ENCODE results near the gene ELMO1. TPM values are rescaled to one million over a fixed set of nuclear protein-coding genes. Genes with fewer than 3 reads are reported as not detected.

Gene ELMO1
- total RNA-seq, 1 donor from 2014 or later, result 53.8 TPM

DNA sequence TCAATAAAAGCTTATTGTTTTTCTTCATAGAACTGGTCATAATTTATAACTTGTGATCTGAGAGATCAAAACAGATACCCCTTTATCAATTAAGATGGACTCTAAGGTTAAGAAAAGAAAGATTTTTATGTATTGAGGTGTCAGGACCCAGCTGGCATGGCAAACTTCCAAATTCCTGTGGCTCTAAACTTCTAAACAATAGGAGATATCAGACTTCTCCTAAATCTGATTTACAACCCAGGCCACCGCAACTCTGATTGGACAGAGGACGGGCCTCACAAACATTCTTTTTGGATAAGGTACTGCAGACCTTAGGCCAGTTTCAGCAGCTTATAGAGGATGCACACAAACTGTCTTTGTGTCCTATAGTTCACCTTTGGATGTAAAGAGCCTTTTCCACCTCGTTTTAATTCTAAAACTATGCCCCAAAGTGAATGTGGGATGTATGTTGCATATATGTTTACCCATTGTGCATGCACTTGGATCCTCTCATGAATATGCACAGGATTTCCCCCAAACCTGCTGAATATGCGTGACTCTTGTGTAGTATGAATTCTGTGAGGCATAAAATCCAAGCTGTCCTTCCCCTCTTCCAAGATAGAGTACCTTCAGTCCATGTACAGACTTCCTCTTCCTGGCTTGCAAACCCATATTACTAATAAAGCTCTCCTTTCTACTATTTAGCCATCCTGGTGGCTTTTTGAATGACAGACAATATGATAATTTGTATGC lies 69.0 kb downstream of the ELMO1 start:
- DNase-seq (no peak), ATAC-seq (no peak)
- H3K4me3 ChIP-seq, result no peak overlapping the region
- no peaks in the 10 kb centered on the region for H3K9me3 ChIP-seq
- no peaks in the 10 kb centered on the region for H3K4me1 ChIP-seq
- no peak overlapping the region for H3K27ac ChIP-seq
- no peaks in the 10 kb centered on the region for H3K27me3 ChIP-seq
- TF ChIP-seq, protein P1, sequence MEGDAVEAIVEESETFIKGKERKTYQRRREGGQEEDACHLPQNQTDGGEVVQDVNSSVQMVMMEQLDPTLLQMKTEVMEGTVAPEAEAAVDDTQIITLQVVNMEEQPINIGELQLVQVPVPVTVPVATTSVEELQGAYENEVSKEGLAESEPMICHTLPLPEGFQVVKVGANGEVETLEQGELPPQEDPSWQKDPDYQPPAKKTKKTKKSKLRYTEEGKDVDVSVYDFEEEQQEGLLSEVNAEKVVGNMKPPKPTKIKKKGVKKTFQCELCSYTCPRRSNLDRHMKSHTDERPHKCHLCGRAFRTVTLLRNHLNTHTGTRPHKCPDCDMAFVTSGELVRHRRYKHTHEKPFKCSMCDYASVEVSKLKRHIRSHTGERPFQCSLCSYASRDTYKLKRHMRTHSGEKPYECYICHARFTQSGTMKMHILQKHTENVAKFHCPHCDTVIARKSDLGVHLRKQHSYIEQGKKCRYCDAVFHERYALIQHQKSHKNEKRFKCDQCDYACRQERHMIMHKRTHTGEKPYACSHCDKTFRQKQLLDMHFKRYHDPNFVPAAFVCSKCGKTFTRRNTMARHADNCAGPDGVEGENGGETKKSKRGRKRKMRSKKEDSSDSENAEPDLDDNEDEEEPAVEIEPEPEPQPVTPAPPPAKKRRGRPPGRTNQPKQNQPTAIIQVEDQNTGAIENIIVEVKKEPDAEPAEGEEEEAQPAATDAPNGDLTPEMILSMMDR (IDR thresholded peaks at IDR 0.05), result no peak
- intact Hi-C loops (cut with DNase I), result no loop called here
- H3K36me3 ChIP-seq, result no peaks in the 10 kb centered on the region

DNA sequence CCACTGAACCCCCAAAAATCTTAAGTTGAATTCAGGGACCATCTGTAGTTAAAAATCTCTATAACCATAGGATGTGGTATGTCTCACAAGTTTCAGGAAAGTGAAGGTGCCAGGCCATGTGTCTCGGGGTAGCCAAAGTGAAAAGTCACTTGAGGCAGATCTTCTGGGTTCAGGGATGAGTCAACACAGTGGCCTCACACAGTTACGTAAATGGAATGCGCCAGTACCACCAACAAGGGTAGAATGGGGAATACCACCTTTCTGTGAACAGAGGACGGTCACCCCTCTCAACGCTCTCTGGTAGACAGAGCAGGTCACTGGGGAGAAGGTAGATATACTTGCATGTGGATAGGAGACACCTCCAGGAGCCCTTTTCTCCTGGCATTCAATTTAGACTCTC lies 71.4 kb downstream of the ELMO1 start:
- H3K27me3 ChIP-seq, result no peaks in the 10 kb centered on the region
- no peak overlapping the region for H3K4me3 ChIP-seq
- TF ChIP-seq, protein P1 (IDR thresholded peaks at IDR 0.05), result no peak
- intact Hi-C loops (cut with DNase I), result no loop called here
- no peak for DNase-seq
- no peak overlapping the region for H3K27ac ChIP-seq
- ATAC-seq, result no peak
- no peaks in the 10 kb centered on the region for H3K4me1 ChIP-seq
- no peaks in the 10 kb centered on the region for H3K9me3 ChIP-seq
- H3K36me3 ChIP-seq, result no peaks in the 10 kb centered on the region

- DNase-seq (no peak), ATAC-seq (no peak)
- intact Hi-C loops (cut with DNase I), result no loop called here
- Histone ChIP-seq H3K9me3 (no peaks in the 10 kb centered on the region), H3K4me1 (no peaks in the 10 kb centered on the region), H3K4me3 (no peak overlapping the region), H3K27ac (no peak overlapping the region), H3K27me3 (no peaks in the 10 kb centered on the region), H3K36me3 (no peaks in the 10 kb centered on the region)
- TF ChIP-seq, protein P1 (IDR thresholded peaks at IDR 0.05), result no peak
Observed at GRCh38 chr7:37376386-37376785, 72.3 kb downstream of the ELMO1 start.

- ATAC-seq, result no peak
- Histone ChIP-seq H3K4me3 (no peak overlapping the region), H3K27ac (no peak overlapping the region), H3K27me3 (no peaks in the 10 kb centered on the region), H3K9me3 (no peaks in the 10 kb centered on the region), H3K36me3 (no peaks in the 10 kb centered on the region), H3K4me1 (no peaks in the 10 kb centered on the region)
- no peak for DNase-seq
- TF ChIP-seq, protein P1 (IDR thresholded peaks at IDR 0.05), result no peak
- intact Hi-C loops (cut with DNase I), result no loop called here
Observed at GRCh38 chr7:37372750-37373149, 75.9 kb downstream of the ELMO1 start.

DNA sequence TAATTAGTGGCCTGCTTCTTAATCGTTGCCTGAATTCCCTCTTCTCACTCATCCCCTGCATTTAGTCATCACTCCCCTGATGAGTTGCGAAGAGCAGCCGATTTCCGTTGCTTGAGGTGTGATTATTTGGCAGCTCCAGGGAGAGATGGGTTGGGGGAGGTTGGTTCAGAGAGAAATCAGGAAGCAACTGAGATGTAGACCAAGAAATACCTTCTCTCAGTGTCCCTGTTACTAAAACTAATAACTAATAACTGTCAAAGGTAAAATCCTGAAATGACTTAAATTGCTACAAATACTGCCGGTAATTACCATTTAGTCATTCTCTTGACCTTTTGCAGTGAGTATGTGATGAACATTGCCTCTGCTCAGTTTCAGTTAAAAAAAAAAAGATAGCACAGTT lies 76.9 kb downstream of the ELMO1 start:
- intact Hi-C loops (cut with DNase I), result no loop called here
- Histone ChIP-seq H3K36me3 (no peaks in the 10 kb centered on the region), H3K9me3 (no peaks in the 10 kb centered on the region), H3K27me3 (no peaks in the 10 kb centered on the region), H3K4me3 (no peak overlapping the region), H3K27ac (no peak overlapping the region), H3K4me1 (peaks cover 3% of the 10 kb centered on the region)
- ATAC-seq, result no peak
- TF ChIP-seq, protein P1 (IDR thresholded peaks at IDR 0.05), result no peak
- DNase-seq, result no peak

DNA sequence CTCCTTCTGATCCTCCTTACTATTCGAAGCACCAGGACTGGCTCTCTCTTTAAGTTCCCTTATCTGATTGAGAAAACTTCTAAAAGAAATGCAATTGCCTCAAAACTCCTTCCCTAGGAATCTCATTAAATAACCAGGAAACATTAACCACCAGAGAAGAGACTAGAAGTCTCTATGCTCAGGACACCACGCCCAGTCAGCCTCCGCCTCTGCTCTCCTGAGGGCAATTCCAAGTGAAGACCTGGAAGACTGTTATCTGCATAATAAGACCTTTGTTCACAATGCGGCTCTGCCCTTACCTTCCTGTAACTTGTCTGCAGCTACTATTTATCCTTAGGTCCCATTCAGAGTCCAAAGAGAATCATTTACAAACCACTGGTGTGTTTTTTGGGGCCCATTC lies 78.8 kb downstream of the ELMO1 start:
- intact Hi-C loops (cut with DNase I), result no loop called here
- Histone ChIP-seq H3K9me3 (no peaks in the 10 kb centered on the region), H3K27ac (no peak overlapping the region), H3K4me1 (peaks cover 11% of the 10 kb centered on the region), H3K4me3 (no peak overlapping the region), H3K36me3 (no peaks in the 10 kb centered on the region), H3K27me3 (no peaks in the 10 kb centered on the region)
- TF ChIP-seq, protein P1 (IDR thresholded peaks at IDR 0.05), result no peak
- no peak for DNase-seq
- ATAC-seq, result no peak
